Activated CD4-positive, alpha-beta T cell treated with anti-CD3 and anti-CD28 coated beads, Interleukin-2, amount 50 U/mL, for 4 hours (primary cell): ENCODE data around the gene PPM1H.
"Not testable (repeated sequence)": the region's sequence is repeated elsewhere in the genome, so short reads cannot be mapped to it uniquely, and the experiment has no call there.

Source experiments
- DNase-seq, 2 experiments: peaks; one replicate each; pipeline ENCODE4 v3.0.0-alpha.2; 2020

Gene PPM1H

DNA sequence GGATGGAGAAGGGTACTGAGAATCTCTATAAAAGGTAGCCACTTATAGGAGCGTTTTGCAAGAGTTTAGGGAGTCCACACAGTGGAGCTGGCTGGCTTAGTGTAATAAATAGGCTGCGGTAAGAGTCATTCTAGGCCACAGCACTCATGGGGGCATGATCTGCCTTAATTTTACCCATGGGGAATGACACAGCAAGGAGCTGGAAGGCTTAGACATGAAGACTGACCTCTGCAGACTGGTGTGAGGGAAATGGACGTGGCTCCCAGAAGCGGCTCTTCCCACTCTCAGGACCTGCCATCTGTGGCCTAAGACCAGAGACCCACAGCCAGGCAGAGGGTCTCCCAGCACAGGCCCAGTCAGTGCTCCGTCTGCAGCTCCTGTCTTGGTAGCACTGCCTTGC is 173.3 kb downstream of the PPM1H start:
- DNase-seq = no peak

DNA sequence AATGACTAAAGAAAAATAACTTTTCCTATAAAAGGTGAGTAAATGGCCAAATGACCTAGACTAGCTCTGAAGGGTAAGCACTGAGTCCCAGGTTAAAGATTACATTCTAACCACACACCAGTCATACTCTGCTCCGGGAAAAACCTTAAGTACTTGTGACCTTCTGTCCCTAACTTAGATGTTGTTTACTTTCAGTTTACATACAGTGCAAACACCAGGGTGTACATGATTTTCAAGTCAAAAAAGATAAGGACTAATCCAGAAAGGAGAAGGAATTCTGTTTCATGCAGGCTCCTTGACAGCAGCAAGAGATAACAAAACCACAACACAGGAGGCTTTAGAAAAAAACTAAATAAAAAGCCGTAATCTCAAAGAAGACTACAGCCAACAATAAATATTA is 174.2 kb downstream of the PPM1H start:
- no peak for DNase-seq

DNA sequence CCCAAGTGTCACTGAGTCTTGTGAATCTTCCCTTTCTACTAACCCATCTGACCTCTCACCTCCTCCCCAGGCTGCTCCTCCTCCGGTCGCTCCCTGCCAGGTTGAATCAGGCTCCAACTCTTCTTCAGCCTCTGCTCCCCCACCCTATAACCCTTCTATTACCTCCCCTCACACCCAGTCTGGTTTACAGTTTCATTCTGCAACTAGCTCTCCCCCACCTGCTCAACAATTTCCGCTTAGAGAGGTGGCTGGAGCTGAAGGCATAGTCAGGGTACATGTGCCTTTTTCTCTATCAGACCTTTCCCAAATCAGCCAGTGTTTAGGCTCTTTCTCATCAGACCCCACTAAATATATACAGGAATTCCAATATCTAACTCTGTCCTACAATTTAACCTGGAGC is 174.6 kb downstream of the PPM1H start:
- DNase-seq = not testable (repeated sequence)

DNA sequence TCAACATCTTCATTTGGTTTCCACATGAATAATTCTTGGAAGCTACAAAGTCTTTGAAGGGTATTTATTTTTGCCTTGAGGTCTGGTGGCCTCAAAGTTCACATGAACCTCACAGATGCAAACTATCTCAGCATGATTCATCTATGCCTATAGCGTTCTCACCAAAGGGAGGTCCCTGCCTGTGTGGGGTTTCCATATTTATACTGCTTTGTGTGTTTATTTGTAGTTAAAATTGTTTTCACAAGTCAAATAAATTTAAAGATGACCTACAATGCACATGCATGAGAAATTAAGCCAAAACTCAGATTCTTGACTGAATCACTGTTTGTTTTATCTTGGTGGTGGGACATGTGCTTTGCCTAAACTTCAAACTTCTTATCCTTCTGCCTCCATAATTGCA is 176.7 kb downstream of the PPM1H start:
- no peak for DNase-seq

DNA sequence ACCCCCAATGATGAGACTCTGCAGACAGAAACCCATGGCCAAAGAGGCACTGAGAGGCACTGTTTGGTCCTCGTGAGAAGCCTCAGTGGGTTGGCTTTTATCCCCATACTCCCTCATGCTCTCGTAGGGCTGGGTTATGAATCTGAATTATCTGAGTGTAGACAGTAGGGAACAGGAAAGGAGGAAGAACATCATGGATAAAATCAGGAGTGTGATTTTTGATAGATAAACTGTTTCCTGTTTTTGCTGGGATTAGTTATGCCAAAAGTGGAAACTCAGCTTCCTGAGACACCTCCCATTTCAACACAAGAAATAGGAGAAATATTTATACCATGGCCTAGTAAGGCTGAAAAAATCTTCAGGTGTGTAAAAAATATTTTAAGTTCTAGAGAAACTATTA is 177.9 kb downstream of the PPM1H start:
- DNase-seq = no peak

DNA sequence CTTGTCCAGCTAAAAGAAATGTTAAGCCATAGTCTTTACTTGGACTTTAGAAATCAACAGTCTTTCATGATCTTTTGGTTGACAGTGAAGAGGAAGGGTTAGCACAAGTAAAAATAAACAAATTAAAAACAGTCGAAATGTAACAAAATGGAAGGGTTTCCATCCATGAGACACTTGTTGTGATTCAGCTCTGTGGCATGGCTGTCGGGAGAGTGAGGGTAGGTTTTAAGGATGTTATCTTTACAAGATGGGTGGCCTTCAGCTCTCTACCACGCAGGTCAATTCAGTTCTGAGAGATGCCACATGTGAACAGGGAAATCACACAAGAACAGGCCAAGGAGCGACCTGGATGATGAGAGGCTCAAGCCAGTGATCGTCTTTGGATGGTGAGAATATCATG is 180.2 kb downstream of the PPM1H start:
- no peak for DNase-seq

DNA sequence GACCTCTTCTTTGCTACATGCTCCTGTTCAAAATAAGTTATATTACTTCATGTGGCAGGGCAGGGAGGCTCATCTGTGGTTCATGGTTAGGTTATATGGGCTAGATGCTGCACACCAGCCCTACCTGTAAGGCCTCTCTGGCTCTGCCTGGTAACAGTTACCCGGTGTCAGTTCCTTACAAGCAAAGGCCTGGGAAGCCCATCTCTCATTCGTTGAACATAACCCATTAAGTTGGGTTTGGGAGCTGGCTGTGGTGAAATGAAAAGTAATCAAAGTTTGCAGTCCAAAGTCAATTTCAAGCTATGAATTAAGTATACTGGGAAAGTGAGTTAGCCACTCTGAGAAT is 183.2 kb downstream of the PPM1H start:
- DNase-seq = no peak

DNA sequence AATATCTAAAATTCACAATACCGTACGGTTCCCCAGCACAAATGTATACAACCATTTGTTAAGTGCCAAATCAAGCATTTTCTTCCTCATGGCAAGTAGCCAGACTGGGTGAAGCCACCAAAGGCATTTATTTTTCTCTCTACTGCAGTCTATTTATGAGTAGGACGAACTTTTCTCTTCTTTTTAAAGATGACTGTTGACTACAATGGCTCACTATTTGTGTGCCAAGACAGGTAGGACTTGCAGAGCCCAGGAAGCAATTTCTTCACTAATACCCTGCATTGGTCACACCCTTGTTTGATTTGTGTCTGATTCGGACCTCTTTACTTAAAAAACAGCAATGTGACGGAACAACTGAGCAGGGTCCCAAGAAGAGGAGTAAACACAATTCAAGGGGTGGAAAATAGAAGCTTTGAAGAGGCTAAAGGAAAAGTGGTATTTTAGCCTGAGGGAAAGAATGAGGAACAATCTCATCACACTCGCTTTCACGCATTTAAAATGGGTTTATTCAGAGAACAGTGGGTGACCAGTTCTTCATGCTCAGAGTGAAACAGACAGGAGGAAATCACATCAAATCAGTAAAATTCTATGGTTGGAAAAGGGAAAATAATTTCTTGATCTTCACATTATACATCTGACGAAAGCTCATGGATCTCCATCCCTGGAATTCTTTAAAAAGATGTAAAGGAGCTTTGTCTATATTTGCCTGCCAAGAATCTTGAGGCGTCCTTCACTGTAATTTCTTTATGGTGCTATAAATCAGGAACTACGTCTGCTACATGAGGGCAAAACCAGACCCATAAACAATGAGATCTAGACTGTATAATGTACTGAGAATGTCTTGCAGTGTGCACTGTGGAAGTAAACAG is 183.8 kb downstream of the PPM1H start:
- no peak for DNase-seq

DNA sequence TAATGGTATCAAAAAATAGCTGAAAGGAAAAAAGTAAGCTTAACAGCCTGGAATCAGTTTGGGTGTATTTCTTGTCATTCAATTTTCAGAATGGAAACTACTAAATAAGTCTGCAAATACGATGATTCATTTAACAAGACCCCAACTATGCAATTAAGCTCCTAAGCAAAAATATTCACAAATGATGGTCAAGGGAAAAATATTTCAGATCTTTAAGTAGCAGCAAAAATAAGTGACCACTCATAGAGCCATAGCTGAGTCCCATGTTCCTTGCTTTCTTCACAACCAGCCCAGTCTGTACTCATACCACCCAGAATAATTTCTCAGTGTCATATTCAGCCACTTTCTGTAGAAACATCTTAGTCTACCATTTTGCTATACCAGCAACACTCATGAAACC is 185.4 kb downstream of the PPM1H start:
- DNase-seq = no peak

DNA sequence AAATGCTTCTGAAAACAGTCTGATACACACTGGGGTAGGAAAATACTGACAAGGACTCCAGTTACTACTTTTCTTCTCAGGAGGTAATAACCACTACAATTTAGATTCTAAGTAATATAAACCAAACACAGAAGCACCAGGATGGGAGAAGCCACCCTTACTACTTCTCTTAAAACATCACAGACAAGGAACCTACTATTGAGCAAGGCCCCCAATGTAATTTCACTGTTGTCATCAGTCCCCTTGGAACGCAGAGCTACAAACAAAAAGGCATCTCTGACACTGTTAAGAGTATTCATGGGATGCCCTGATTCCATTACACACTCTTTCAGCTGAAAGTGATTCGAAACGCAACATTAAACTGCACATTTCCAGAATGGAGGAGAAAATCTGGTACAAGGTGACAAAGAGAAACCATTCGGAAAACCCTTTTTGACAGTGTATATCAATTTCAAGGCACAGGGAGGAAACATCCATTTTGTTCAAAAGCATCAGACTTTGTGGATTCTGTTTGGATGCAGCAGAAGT is 185.9 kb downstream of the PPM1H start:
- DNase-seq = no peak

DNA sequence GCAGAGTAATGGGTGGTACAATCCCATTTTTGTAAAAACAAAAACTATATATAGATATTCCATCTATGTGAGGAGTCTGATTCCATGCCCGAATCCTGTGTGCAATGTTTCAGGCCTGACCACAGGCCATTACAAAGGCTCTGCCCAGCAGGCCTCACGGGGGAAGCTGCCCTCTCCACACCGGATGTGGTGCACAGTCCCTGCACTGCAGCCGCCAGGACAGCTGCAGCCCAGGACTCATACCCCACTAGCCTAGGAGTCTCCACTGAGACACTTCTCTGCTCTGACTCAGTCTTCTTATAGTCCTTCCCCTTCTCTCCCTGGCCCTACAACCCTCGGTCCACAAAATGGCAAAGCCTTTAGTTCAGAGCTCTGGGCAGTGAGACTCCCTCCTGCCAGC is 190.4 kb downstream of the PPM1H start:
- DNase-seq = no peak

DNA sequence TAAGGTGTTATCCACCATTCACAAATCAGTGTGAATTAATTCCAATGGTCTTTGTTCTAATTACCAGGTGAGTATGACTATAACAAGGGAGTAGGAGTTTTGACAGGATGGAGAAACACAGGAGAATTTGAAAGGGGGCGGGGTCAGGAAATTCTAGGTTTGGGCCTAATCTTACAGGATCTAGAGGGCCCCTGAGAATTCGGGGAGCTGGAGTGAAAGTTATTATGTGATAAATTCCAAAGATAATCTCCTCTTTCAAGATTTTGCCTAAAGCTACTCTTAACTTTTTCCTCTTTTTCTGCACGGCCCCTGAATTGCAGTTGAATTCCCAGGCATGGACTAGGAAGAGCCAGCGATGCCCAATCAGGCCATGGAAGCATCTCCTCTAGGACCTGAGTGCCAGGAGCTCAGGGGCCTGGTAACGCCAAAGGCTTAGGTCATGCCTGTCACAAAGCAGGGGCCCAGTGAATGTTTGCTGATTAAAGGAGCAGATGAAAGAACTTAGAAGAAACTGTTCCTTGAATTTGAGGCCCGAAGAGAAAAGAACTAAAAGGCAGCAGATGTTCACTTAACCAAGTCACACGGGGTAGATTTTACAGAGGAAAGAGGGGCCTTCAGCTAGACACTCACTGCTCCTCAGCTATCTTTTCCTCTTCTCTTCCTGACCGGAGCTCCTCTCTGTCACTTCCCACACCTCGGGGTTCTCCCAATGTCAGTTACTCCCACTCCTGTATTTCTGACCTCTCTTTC is 195.5 kb downstream of the PPM1H start:
- DNase-seq = no peak

DNA sequence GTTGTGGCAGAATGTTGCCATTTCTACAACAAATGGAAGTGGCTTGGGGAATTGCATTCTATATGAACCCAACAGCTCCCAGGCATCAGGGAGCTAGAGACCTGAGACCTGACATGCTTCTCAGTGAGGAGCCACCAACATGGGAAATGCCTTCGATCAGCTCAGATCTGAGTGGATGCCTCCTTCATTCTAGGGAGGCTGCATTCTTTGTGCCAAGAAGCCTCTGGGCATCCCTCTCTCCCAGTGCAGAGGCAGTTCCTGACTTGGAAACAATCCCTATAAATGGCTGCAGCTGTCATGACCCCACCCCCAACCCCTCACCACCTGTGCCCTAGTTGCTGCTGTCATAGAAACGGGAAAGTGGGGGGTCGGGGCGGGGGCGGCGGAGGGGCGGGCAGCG is 196.3 kb downstream of the PPM1H start:
- DNase-seq = no peak

DNA sequence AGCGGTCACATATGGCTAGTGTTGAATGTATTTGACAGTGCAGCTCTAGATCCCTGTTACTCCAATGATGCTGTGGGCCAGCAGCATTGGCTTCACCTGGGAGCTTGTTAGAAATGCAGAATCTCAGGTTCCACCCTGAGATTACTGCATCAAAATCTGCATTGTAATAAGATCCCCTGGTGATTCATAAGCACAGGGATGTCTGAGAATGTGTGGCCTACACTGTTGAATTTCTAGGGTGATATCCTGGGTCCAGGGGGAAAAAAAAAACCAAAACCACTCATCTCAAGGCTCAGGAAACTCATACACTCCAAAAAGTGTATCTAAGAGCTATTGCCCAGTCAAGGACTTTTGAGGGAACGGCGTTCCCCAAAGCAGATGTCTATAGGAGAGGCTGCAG is 196.8 kb downstream of the PPM1H start:
- no peak for DNase-seq

DNA sequence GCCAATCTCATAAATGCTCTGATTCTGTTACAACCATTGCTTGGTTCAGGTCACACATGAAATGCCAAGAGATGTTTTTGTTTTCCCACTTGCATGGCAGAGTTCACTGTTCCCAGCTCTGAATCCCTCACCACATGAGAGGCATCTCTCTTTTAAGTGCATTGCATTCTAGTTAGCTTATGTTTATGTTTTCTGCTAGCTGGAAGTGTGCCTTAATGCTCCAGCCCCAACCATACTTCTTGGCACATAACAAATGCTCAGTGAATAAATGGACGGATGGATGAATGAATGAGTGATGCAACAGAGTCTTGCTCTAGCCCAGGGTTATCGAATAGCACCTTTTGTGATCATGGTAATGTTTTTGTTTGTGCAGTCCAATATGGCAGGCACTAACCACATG is 197.3 kb downstream of the PPM1H start:
- DNase-seq = no peak

DNA sequence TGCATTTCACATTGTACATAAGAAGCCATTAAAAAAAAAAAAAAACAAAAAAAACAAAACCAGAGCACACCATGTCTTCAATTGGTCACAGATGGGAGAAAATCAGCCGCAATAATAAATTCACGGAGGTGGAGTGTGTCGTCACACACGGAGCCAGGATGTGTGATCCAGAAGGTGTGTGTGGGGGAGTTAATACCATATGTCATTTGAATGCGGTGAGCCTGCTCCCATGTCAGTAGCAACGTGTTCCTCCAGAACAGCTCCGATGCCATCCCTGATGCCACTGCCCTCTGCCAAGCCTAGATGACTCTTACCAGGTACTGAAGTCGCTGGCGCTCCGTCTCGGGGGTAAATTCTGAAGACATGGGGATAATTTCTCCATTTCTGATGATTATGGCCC is 197.8 kb downstream of the PPM1H start:
- DNase-seq = no peak

DNA sequence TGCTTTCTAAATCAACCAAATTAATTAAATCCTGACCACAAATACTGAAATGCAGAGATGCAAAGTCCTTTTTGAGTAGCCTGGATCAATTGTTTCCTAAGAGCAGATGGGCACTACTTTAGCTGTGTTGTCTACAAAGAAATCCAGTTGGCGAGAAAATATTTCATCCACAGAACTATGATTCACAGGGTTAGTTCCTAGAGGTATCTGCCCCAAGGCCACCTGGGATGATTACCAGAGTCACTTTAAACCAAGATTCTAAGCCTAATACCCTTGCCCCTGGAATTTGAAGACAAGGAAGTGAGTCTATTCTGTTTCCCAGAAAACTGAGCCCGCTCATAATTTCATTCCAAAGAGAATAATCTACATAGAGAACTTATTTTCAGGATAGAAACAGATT is 198.4 kb downstream of the PPM1H start:
- no peak for DNase-seq

DNA sequence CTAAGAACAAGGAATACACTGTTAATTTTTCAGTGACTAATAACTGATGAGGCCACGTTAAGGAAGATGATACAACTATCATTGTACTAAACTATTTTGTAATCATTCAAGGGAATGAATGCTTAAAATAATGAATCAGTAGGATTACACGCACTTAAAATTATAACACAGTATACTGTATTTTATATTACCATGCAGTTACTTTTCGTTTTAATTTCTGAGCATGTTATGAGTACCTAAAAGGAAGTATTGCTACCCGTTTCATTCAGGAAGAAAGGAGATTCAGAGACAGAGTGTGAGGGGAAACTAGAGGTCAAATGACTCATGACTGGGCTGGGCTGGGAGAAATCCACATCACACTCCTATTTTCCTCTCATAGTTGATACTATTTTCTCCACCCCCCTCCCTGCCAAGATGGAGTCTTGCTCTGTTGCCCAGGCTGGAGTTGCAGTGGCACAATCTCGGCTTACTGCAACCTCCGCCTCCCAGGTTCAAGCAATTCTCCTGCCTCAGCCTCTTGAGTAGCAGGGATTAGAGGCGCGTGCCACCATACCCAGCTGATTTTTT is 202.0 kb downstream of the PPM1H start:
- no peak for DNase-seq

DNA sequence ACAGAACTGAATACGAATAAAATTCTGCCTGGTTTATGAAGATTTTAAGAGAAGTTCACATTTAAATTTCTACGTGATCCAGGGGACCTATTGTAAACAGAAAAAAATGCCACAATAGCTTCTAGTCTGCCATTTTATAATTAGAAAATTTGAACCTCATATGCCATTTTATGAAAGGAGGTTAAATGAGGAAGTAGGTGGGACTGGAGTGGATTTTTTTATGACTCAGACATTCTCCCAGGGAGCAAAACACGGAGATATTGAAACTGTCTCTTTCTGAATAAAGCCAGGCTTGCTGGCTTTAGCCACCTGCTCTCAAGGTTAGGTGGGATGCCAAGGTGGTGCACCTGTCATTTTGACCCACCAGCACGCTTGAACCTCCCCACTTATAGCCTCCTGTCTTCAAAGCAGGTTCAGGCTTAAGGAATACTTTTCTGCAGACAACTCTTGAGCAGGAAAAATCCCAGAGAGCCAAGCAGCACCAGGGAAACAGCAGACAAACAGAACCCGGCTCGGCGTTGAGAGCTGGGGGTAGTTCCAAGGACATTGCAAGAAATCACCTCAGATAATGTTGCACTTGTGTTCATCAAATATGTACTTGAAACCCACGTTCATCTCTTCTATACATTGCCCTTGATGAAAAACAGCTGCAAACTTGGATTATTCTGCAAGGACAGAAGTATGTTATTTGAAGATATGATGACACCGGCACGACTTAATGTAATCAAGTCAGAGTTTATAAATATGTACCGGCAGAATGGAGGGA is 203.7 kb downstream of the PPM1H start:
- DNase-seq = no peak

DNA sequence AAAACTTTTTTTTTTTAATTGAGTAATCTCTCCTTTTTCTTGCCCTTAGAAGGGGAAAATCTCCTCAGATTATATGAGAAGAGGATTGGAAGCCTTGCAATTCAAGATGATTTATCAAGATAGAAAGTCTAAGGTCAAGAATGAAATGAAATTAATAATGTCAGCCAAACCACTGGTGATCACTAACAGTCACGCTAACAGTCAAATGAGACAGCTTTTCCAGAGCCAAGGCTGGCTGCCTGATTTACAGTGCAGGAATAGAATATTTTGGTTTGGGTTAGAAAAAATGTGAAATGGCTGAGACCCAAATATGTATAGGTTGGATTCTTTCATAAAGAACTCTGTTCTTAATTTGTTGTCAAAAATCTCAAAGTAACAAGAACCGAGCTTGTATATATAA is 204.3 kb downstream of the PPM1H start:
- no peak for DNase-seq

DNA sequence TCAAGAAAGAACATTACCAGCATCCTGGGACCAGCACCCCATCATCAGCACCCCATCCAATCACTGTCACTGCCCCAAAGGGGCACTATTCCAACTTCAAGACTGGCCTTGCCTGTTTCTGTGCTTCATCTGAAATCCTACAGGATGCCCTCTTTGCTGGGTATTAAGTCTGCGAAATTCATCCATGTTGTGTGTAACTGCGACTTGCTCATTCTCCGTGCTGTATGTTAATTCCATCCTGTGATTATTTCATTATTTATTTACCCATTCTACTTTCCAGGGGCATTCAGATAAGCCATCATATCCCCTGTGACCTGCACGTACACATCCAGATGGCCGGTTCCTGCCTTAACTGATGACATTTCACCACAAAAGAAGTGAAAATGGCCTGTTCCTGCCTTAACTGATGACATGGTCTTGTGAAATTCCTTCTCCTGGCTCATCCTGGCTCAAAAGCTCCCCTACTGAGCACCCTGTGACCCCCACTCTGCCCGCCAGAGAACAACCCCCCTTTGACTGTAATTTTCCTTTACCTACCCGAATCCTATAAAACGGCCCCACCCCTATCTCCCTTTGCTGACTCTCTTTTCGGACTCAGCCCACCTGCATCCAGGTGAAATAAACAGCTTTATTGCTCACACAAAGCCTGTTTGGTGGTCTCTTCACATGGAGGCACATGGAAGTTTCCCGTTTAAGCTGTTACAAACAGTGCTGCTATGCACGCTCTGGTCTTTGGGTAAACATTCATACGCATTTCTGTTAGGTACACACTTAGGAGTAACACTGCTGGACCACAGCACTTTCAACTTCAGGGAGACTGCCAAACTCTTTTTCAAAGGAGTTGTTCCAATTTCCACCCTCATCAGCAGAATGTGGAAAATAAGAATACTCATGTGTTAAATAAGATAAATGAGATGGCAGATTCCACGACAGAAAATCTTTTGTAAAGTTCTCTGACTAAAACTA is 205.1 kb downstream of the PPM1H start:
- DNase-seq = not testable (repeated sequence)

DNA sequence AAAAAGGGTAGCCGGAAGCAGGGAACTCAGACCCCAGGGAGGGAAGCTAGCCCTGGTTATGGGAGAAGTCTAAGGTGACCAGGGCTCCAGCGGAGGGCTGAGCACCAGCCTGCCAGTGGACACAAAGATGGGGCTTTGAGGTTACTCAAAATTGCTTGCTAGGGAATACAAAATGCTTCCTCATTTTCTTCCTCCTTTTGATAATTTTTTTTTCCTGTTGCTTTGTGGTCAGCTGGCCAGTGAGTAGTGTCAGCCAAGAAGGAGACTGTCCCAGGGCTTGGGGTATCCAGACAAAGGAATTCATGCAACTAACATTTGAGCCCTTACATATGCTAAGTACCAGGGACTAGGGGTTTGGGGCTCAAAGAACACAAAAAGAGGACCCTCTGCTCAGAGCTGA is 206.2 kb downstream of the PPM1H start:
- DNase-seq = no peak
